Measurements from ENCODE around the gene ESYT2.

DNA sequence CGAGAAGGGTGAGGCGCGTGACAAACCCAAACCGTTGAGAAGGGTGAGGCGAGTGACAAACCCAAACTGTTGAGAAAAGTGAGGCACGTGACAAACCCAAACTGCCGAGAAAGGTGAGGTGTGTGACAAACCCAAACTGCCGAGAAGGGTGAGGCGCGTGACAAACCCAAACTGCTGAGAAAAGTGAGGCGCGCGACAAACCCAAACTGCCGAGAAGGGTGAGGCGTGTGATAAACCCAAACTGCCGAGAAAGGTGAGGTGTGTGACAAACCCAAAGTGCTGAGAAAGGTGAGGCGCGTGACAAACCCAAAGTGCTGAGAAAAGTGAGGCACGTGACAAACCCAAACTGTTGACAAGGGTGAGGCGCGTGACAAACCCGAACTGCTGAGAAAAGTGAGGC is 25.0 kb downstream of the ESYT2 start:
- TF ChIP-seq, protein P1, sequence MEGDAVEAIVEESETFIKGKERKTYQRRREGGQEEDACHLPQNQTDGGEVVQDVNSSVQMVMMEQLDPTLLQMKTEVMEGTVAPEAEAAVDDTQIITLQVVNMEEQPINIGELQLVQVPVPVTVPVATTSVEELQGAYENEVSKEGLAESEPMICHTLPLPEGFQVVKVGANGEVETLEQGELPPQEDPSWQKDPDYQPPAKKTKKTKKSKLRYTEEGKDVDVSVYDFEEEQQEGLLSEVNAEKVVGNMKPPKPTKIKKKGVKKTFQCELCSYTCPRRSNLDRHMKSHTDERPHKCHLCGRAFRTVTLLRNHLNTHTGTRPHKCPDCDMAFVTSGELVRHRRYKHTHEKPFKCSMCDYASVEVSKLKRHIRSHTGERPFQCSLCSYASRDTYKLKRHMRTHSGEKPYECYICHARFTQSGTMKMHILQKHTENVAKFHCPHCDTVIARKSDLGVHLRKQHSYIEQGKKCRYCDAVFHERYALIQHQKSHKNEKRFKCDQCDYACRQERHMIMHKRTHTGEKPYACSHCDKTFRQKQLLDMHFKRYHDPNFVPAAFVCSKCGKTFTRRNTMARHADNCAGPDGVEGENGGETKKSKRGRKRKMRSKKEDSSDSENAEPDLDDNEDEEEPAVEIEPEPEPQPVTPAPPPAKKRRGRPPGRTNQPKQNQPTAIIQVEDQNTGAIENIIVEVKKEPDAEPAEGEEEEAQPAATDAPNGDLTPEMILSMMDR (conservative IDR thresholded peaks at IDR 0.05 in 1 of 2, IDR thresholded peaks at IDR 0.05 in 1 of 2; ENCODE audit: low read depth in 1 of 2, low read length in 2 of 2) = no peak
- no peak for TF ChIP-seq EZH2 (IDR thresholded peaks at IDR 0.05; ENCODE audit: low read length, missing control alignments)

Measured in fibroblast of lung (primary cell).